K562 (cell line): ENCODE measurements around the gene EPB41L1. TPM values are rescaled to one million over a fixed set of nuclear protein-coding genes. Genes with fewer than 3 reads are reported as not detected.
A peak's percentile ranks its signal among the peaks of the same experiment; 100 is the strongest.

Source experiments
- ATF3 ChIP-seq, 2 experiments: fragments of 450-650 bp in 1 of 2; sonication (generic) in 1 of 2; formaldehyde crosslinking in 1 of 2; IDR thresholded peaks in 1 of 2; conservative IDR thresholded peaks in 1 of 2; 2 replicates each; pipeline versions ENCODE4 v1.6.1 to v1.8.1; 2016 to 2023; ENCODE audit warnings: mild to moderate bottlenecking in 2 of 2, moderate library complexity in 2 of 2, inconsistent platforms in 1 of 2, missing genetic modification reagents in 1 of 2
- FOXA3 ChIP-seq, 2 experiments: fragments of 450-650 bp in 1 of 2; sonication (generic) in 1 of 2; formaldehyde crosslinking; IDR thresholded peaks in 1 of 2; conservative IDR thresholded peaks in 1 of 2; 2 replicates each; pipeline versions ENCODE4 v1.4.0 to v1.8.0; 2020 to 2022; ENCODE audit warnings: mild to moderate bottlenecking in 2 of 2, missing genetic modification reagents in 1 of 2
- KAT7 ChIP-seq: sonication (generic); formaldehyde crosslinking; IDR thresholded peaks from 2 replicates; pipeline ENCODE4 v1.8.0; 2022; ENCODE audit warnings: missing genetic modification reagents, mild to moderate bottlenecking, borderline replicate concordance
- L3MBTL2 ChIP-seq: fragments of 450-650 bp; IDR thresholded peaks from 2 replicates; pipeline ENCODE4 v1.6.1; 2016; ENCODE audit warnings: mild to moderate bottlenecking, moderate library complexity
- MEF2A ChIP-seq: IDR thresholded peaks from 2 replicates; pipeline ENCODE4 v1.6.1; 2011; ENCODE audit warnings: low read depth, mild to moderate bottlenecking, low read length, moderate library complexity; ENCODE audit not compliant: control insufficient read depth
- MTA2 ChIP-seq: fragments of 450-650 bp; IDR thresholded peaks from 2 replicates; pipeline ENCODE4 v1.6.1; 2016; ENCODE audit warnings: low read depth
- NBN ChIP-seq: fragments of 450-650 bp; IDR thresholded peaks from 2 replicates; pipeline ENCODE4 v1.6.1; 2016; ENCODE audit warnings: low read depth, mild to moderate bottlenecking
- NFYB ChIP-seq: IDR thresholded peaks from 2 replicates; pipeline ENCODE4 v1.6.1; 2011; ENCODE audit warnings: mild to moderate bottlenecking, moderate library complexity; ENCODE audit not compliant: insufficient read length; ENCODE audit errors: extremely low read depth
- NR2C2 ChIP-seq, 2 experiments: fragments of 200-800 bp in 1 of 2; sonication (Bioruptor generic) in 1 of 2; sonication (generic) in 1 of 2; formaldehyde crosslinking in 1 of 2; IDR thresholded peaks; 2 replicates each; pipeline versions ENCODE4 v1.6.1 to v1.8.0; 2016 to 2022; ENCODE audit warnings: mild to moderate bottlenecking in 1 of 2, missing compliant biosample characterization in 1 of 2, missing genetic modification characterization in 1 of 2, missing genetic modification reagents in 1 of 2
- NRF1 ChIP-seq, 2 experiments: fragments of 450-650 bp; IDR thresholded peaks in 1 of 2; conservative IDR thresholded peaks in 1 of 2; 2 replicates each; pipeline ENCODE4 v1.6.1; 2014; ENCODE audit warnings: mild to moderate bottlenecking in 2 of 2
- SMARCC2 ChIP-seq: fragments of 450-650 bp; IDR thresholded peaks from 2 replicates; pipeline ENCODE4 v1.6.1; 2017; ENCODE audit warnings: antibody characterized with exemption, moderate library complexity, mild to moderate bottlenecking, low read depth
- SP2 ChIP-seq: IDR thresholded peaks from 2 replicates; pipeline ENCODE4 v1.6.1; 2011; ENCODE audit warnings: mild to moderate bottlenecking, low read depth, low read length, moderate library complexity; ENCODE audit not compliant: poor library complexity, severe bottlenecking; ENCODE audit errors: extremely low read depth
- TBL1XR1 ChIP-seq, 2 experiments: IDR thresholded peaks; 2 replicates each; pipeline ENCODE4 v1.6.1; 2012; ENCODE audit warnings: improper control_type of control experiment in 2 of 2, low read length in 2 of 2, mild to moderate bottlenecking in 1 of 2
- THRAP3 ChIP-seq: fragments of 450-650 bp; IDR thresholded peaks from 2 replicates; pipeline ENCODE4 v1.6.1; 2016; ENCODE audit warnings: mild to moderate bottlenecking, inconsistent platforms, borderline replicate concordance
- YY1 ChIP-seq, 3 experiments: IDR thresholded peaks; 2 replicates each; pipeline ENCODE4 v1.6.1; 2011; ENCODE audit warnings: low read length in 2 of 3, mild to moderate bottlenecking in 2 of 3, moderate library complexity in 2 of 3, borderline replicate concordance in 1 of 3, control low read depth in 1 of 3, low read depth in 1 of 3; ENCODE audit not compliant: insufficient read depth in 3 of 3, insufficient replicate concordance in 2 of 3, control insufficient read depth in 1 of 3, insufficient read length in 1 of 3; ENCODE audit errors: extremely low read depth in 1 of 3
- ZBTB33 ChIP-seq: sonication (generic); formaldehyde crosslinking; IDR thresholded peaks from 2 replicates; pipeline ENCODE4 v1.8.1; 2023; ENCODE audit warnings: mild to moderate bottlenecking, missing genetic modification reagents
- ZKSCAN1 ChIP-seq: fragments of 150-350 bp; IDR thresholded peaks from 2 replicates; pipeline ENCODE4 v1.6.1; 2016; ENCODE audit warnings: low read depth, low read length
- ZNF143 ChIP-seq: sonication (generic); formaldehyde crosslinking; IDR thresholded peaks from 2 replicates; pipeline ENCODE4 v1.9.0; 2022; ENCODE audit warnings: mild to moderate bottlenecking, missing genetic modification reagents
- ZNF197 ChIP-seq: fragments of 200-800 bp; sonication (Bioruptor generic); IDR thresholded peaks from 2 replicates; pipeline ENCODE4 v1.6.1; 2016; ENCODE audit warnings: low read depth, missing genetic modification characterization, missing compliant biosample characterization
- ZNF232 ChIP-seq: sonication (generic); formaldehyde crosslinking; IDR thresholded peaks from 2 replicates; pipeline ENCODE4 v1.8.0; 2022; ENCODE audit warnings: mild to moderate bottlenecking, missing genetic modification reagents
- ZNF644 ChIP-seq: fragments of 200-800 bp; sonication (Bioruptor generic); IDR thresholded peaks from 2 replicates; pipeline ENCODE4 v1.6.1; 2016; ENCODE audit warnings: low read depth, missing genetic modification characterization, missing compliant biosample characterization
- ZNF707 ChIP-seq: fragments of 250-450 bp; sonication (Bioruptor Pico); conservative IDR thresholded peaks from 2 replicates; pipeline ENCODE4 v1.8.0; 2022; ENCODE audit warnings: inconsistent platforms, mild to moderate bottlenecking, moderate library complexity
- polyA plus RNA-seq, 8 experiments: library from polyadenylated mRNA; depleted of rRNA in 4 of 8; stranded (reverse) in 5 of 8; unstranded in 3 of 8; fragments of >200 nt; fragmentation: Nextera tagmentation in 2 of 8; fragmentation: Illumina TruSeq in 1 of 8; extraction: Ambion mirVana in 2 of 8; extraction: Trizol in 1 of 8; gene quantifications; 2 replicates each; pipeline versions ENCODE4 v1.2.1 to v1.2.3, GENCODE V29; 2011 to 2014; ENCODE audit warnings: inconsistent platforms in 1 of 8, missing spikeins in 1 of 8
- total RNA-seq, 7 experiments: library from RNA; depleted of rRNA in 6 of 7; stranded (reverse); fragments of >200 nt in 6 of 7; fragmentation: Illumina TruSeq in 2 of 7; extraction: Trizol in 2 of 7; gene quantifications; 2 replicates each; pipeline versions ENCODE4 v1.2.1 to v1.2.3, GENCODE V29; 2011 to 2021; ENCODE audit warnings: low replicate concordance in 1 of 7

EPB41L1 gene
- total and polyA plus RNA-seq, 9 of the 15 experiments (the other 6 are each of a cell fraction or from before 2014, with no cell fraction given), result 0.11 to 4.3 (median 1.3) TPM

- TF ChIP-seq ZBTB33 (CRISPR knock-in tag), result no peak
- TF ChIP-seq NBN, result peak; percentile 86; the same call in 1 of the 2 replicates
- TF ChIP-seq ZNF707 (CRISPR knock-in tag), result no peak
- peak in 1 of 3 experiments; percentile 8 for TF ChIP-seq YY1 (IDR thresholded peaks at IDR 0.05; ENCODE audit: borderline replicate concordance in 1 of 3, control insufficient read depth in 1 of 3, extremely low read depth in 1 of 3, insufficient read depth in 3 of 3, insufficient read length in 1 of 3, insufficient replicate concordance in 2 of 3, low read depth in 1 of 3, low read length in 2 of 3)
- peak; percentile 92 for TF ChIP-seq MTA2
- no peak for TF ChIP-seq THRAP3
- TF ChIP-seq NR2C2 (CRISPR knock-in tag; IDR thresholded peaks at IDR 0.05), result peak; percentile 24; the same call in 1 of the 2 replicates
- TF ChIP-seq NR2C2 (tag; IDR thresholded peaks at IDR 0.05), result peak; percentile 90
- TF ChIP-seq TBL1XR1 (IDR thresholded peaks at IDR 0.05; ENCODE audit: low read length in 2 of 2), result peak; percentile 23 to 59; a peak in 2 of 4 replicates
- TF ChIP-seq NFYB, result peak; percentile 26
- TF ChIP-seq ZNF197, result peak; percentile 83; the same call in 1 of the 2 replicates
- TF ChIP-seq NRF1 (conservative IDR thresholded peaks at IDR 0.05 in 1 of 2, IDR thresholded peaks at IDR 0.05 in 1 of 2), result peak in 1 of 2 experiments; percentile 21; a peak in 1 of 4 replicates
- TF ChIP-seq MEF2A, result peak; percentile 92
- TF ChIP-seq ZNF143 (CRISPR knock-in tag), result no peak
- TF ChIP-seq ZNF644, result peak; percentile 78; the same call in 1 of the 2 replicates
- peak in 1 of 2 experiments; percentile 18; a peak in 1 of 4 replicates for TF ChIP-seq FOXA3 (CRISPR knock-in tag; conservative IDR thresholded peaks at IDR 0.05 in 1 of 2, IDR thresholded peaks at IDR 0.05 in 1 of 2)
- no peak for TF ChIP-seq KAT7
- no peak for TF ChIP-seq ZNF232 (CRISPR knock-in tag)
- TF ChIP-seq L3MBTL2, result peak; percentile 50
- peak; percentile 91 for TF ChIP-seq SMARCC2
- TF ChIP-seq ZKSCAN1, result peak; percentile 14
- TF ChIP-seq SP2, result no peak
- peak; percentile 81 for TF ChIP-seq ATF3 (IDR thresholded peaks at IDR 0.05)
- TF ChIP-seq ATF3 (CRISPR knock-in tag; conservative IDR thresholded peaks at IDR 0.05), result 0 out of 2 replicates have a peak, but pooled peaks have one; percentile 62
Observed at GRCh38 chr20:36183155-36183944, 28.8 kb downstream of the EPB41L1 start (continued).
